Bladder microvascular endothelial cell (primary cell): Measurements from ENCODE around the gene FAM47C. TPM values are rescaled to one million over a fixed set of nuclear protein-coding genes. Genes with fewer than 3 reads are reported as not detected.

Experiments
- total RNA-seq: library from RNA; depleted of rRNA; stranded (reverse); fragments of >200 nt; gene quantifications from 2 replicates; pipeline ENCODE4 v1.2.3, GENCODE V29; 2014

FAM47C gene
- total RNA-seq: not detected in 2 replicates

DNA sequence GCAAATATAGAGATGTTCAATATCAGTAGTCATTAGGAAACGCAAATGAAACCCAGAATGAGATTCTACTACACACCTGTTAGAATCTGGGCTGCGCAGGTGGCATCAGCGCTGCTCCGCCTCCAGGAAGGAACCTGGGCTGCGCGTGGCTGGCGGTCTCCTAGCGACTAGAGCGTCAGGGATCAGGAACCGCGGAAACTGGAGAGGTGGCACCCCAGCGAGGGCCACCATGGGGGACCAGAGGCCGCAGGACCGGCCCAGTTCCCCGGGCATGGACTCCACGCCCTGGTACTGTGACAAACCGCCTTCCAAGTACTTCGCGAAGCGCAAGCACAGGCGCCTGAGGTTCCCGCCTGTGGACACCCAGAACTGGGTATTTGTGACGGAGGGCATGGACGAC is at the start of gene FAM47C:
TSS of gene FAM47C (plus strand) at position 185 of the 400 bp plus-strand sequence. CDS start at position 230, 45 bp downstream.

